Trophoblast cell (in vitro differentiated cells and primary cell): ENCODE results near the gene KRTAP10-8.
"Not testable (repeated sequence)": the region's sequence is repeated elsewhere in the genome, so short reads cannot be mapped to it uniquely, and the experiment has no call there.

Experiments used
- DNase-seq, 2 donors: peaks; one replicate each; pipeline ENCODE4 v3.0.0-alpha.2; 2016
- H2AFZ ChIP-seq: 2 replicates; pipeline ENCODE4 v1.6.1; 2013; ENCODE audit warnings: low read length, moderate library complexity, mild to moderate bottlenecking; ENCODE audit not compliant: insufficient read depth, poor library complexity
- H2AK5ac ChIP-seq: 2 replicates; pipeline ENCODE4 v1.6.1; 2013; ENCODE audit warnings: mild to moderate bottlenecking, low read length
- H2BK120ac ChIP-seq: 2 replicates; pipeline ENCODE4 v1.6.1; 2013; ENCODE audit warnings: low read length, mild to moderate bottlenecking, moderate library complexity; ENCODE audit not compliant: insufficient read depth, poor library complexity
- H2BK12ac ChIP-seq: 2 replicates; pipeline ENCODE4 v1.6.1; 2013; ENCODE audit warnings: mild to moderate bottlenecking, low read length, moderate library complexity
- H2BK5ac ChIP-seq: 2 replicates; pipeline ENCODE4 v1.6.1; 2013; ENCODE audit warnings: low read length, low read depth, moderate library complexity, mild to moderate bottlenecking; ENCODE audit not compliant: poor library complexity
- H3K14ac ChIP-seq: 2 replicates; pipeline ENCODE4 v1.6.1; 2013; ENCODE audit warnings: mild to moderate bottlenecking, low read length
- H3K18ac ChIP-seq: 2 replicates; pipeline ENCODE4 v1.6.1; 2013; ENCODE audit warnings: mild to moderate bottlenecking, low read length
- H3K23ac ChIP-seq: 2 replicates; pipeline ENCODE4 v1.6.1; 2013; ENCODE audit warnings: low read length
- H3K27ac ChIP-seq: 2 replicates; pipeline ENCODE4 v1.5.1; 2013; ENCODE audit warnings: low read depth, mild to moderate bottlenecking, inconsistent platforms, low read length, moderate library complexity
- H3K27me3 ChIP-seq: 2 replicates; pipeline ENCODE4 v1.6.1; 2013; ENCODE audit warnings: inconsistent platforms, mild to moderate bottlenecking, low read length, moderate library complexity; ENCODE audit not compliant: insufficient read depth
- H3K36me3 ChIP-seq, 2 experiments: 1 replicate in 1 of 2; 2 replicates in 1 of 2; pipeline ENCODE4 v1.6.1; 2013; ENCODE audit warnings: low read length in 2 of 2, mild to moderate bottlenecking in 2 of 2, moderate library complexity in 1 of 2; ENCODE audit not compliant: insufficient read depth in 2 of 2, control insufficient read depth in 1 of 2
- H3K4ac ChIP-seq: 2 replicates; pipeline ENCODE4 v1.6.1; 2013; ENCODE audit warnings: low read depth, mild to moderate bottlenecking, low read length, moderate library complexity
- H3K4me1 ChIP-seq, 2 experiments: 1 replicate in 1 of 2; 2 replicates in 1 of 2; pipeline ENCODE4 v1.6.1; 2013; ENCODE audit warnings: low read length in 2 of 2, mild to moderate bottlenecking in 2 of 2, moderate library complexity in 1 of 2; ENCODE audit not compliant: insufficient read depth in 2 of 2, control insufficient read depth in 1 of 2
- H3K4me2 ChIP-seq: 2 replicates; pipeline ENCODE4 v1.6.1; 2013; ENCODE audit warnings: inconsistent platforms, mild to moderate bottlenecking, low read length, moderate library complexity
- H3K4me3 ChIP-seq: 2 replicates; pipeline ENCODE4 v1.5.1; 2013; ENCODE audit warnings: mild to moderate bottlenecking, low read depth, low read length, inconsistent platforms
- H3K79me1 ChIP-seq: one replicate; pipeline ENCODE4 v1.6.1; 2013; ENCODE audit warnings: low read length
- H3K79me2 ChIP-seq: 2 replicates; pipeline ENCODE4 v1.6.1; 2013; ENCODE audit warnings: low read length, mild to moderate bottlenecking; ENCODE audit not compliant: control insufficient read depth, insufficient read depth, poor library complexity
- H3K9ac ChIP-seq: 2 replicates; pipeline ENCODE4 v1.6.1; 2013; ENCODE audit warnings: mild to moderate bottlenecking, low read length
- H3K9me3 ChIP-seq: 2 replicates; pipeline ENCODE4 v1.6.1; 2013; ENCODE audit warnings: low read depth, mild to moderate bottlenecking, control low read depth, inconsistent platforms, low read length; ENCODE audit not compliant: insufficient read depth
- H4K12ac ChIP-seq: 2 replicates; pipeline ENCODE4 v1.6.1; 2013; ENCODE audit warnings: low read depth, mild to moderate bottlenecking, low read length, moderate library complexity
- H4K8ac ChIP-seq: 2 replicates; pipeline ENCODE4 v1.6.1; 2013; ENCODE audit warnings: low read depth, mild to moderate bottlenecking, low read length, moderate library complexity
- H4K91ac ChIP-seq: one replicate; pipeline ENCODE4 v1.6.1; 2013; ENCODE audit warnings: low read depth, mild to moderate bottlenecking, low read length, moderate library complexity
- WGBS: extraction: QIAGEN DNeasy Blood & Tissue Kit; methylation state at CpG from one replicate; pipeline ENCODE4 v1.1.7; 2013; ENCODE audit warnings: missing lambda C conversion rate; ENCODE audit not compliant: insufficient read length, insufficient coverage; ENCODE audit errors: extremely low coverage; 5-methylcytosine and 5-hydroxymethylcytosine counted together

Gene KRTAP10-8

DNA sequence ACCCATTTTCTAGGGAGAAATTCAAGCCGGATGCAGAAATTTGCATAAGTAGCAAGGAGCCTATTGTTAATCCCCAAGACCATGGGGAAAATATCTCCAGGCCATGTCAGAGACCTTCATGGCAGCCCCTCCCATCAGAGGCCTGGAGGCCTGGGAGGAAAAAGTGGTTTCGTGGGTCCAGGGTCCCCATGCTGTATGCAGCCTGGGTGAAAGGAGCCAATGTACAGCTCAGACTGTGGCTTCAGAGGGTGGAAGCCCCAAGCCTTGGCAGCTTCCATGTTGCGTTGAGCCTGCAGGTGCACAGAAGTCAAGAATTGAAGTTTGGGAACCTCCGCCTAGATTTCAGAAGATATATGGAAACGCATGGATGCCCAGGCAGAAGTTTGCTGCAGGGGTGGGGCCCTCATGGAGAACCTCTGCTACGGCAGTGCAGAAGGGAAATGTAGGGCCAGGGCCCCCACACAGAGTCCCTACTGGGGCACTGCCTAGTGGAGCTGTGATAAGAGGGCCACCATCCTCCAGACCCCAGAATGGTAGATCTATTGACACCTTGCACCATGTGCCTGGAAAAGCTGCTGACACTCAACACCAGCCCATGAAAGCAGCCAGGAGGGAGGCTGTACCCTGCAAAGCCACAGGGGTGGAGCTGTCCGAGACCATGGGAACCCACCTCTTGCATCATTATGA, 1.6 kb upstream of the KRTAP10-8 start:
- not testable (repeated sequence) for H2BK12ac ChIP-seq, H4K12ac ChIP-seq, H3K79me1 ChIP-seq, DNase-seq, H2AFZ ChIP-seq, H3K4me2 ChIP-seq, H3K4me3 ChIP-seq, H3K18ac ChIP-seq, H3K36me3 ChIP-seq, H2BK120ac ChIP-seq, H3K23ac ChIP-seq, H3K14ac ChIP-seq, H3K79me2 ChIP-seq, H3K4me1 ChIP-seq, H3K9ac ChIP-seq, H4K8ac ChIP-seq, H2AK5ac ChIP-seq, H3K27me3 ChIP-seq, H2BK5ac ChIP-seq, H3K27ac ChIP-seq, H4K91ac ChIP-seq, H3K4ac ChIP-seq
- WGBS, result no CpG with 5 or more reads among the region's 7 CpGs
- peaks cover 20% of the 10 kb centered on the region for H3K9me3 ChIP-seq

DNA sequence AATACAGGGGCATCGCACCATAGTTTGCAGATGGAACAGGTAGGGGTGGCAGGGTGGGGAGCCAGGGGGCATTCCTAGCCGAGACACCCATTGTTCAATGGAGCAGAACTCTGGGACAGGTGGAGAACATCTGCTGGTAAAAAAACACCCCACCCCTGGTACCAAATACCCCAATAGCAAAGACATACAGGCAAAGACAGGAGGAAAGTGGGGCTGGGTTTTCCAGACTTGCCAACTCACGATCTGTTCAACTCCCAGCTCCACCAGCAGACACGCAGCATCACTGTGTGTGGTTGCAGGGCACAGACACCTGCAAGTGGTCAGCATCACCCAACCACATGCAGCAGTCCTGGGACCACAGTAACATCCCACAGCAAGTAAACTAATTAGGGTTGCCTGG, 328 bp upstream of the KRTAP10-8 start:
- H2AK5ac ChIP-seq, result no peak overlapping the region
- H3K36me3 ChIP-seq, result no peaks in the 10 kb centered on the region
- no peak overlapping the region for H3K27ac ChIP-seq
- no peak overlapping the region for H2AFZ ChIP-seq
- no peaks in the 10 kb centered on the region for H3K79me2 ChIP-seq
- no peaks in the 10 kb centered on the region for H3K79me1 ChIP-seq
- H3K23ac ChIP-seq, result no peak overlapping the region
- no peak overlapping the region for H2BK12ac ChIP-seq
- H3K18ac ChIP-seq, result no peak overlapping the region
- H3K4me3 ChIP-seq, result no peak overlapping the region
- no peak overlapping the region for H4K12ac ChIP-seq
- no peaks in the 10 kb centered on the region for H3K4me1 ChIP-seq
- no peak for DNase-seq
- WGBS, result no CpG with 5 or more reads among the region's 4 CpGs
- no peak overlapping the region for H2BK120ac ChIP-seq
- H3K9ac ChIP-seq, result no peak overlapping the region
- H3K9me3 ChIP-seq, result peaks cover 26% of the 10 kb centered on the region
- no peak overlapping the region for H2BK5ac ChIP-seq
- H3K27me3 ChIP-seq, result no peaks in the 10 kb centered on the region
- no peak overlapping the region for H3K4ac ChIP-seq
- no peak overlapping the region for H4K8ac ChIP-seq
- H3K14ac ChIP-seq, result no peak overlapping the region
- no peak overlapping the region for H4K91ac ChIP-seq
- H3K4me2 ChIP-seq, result no peak overlapping the region

DNA sequence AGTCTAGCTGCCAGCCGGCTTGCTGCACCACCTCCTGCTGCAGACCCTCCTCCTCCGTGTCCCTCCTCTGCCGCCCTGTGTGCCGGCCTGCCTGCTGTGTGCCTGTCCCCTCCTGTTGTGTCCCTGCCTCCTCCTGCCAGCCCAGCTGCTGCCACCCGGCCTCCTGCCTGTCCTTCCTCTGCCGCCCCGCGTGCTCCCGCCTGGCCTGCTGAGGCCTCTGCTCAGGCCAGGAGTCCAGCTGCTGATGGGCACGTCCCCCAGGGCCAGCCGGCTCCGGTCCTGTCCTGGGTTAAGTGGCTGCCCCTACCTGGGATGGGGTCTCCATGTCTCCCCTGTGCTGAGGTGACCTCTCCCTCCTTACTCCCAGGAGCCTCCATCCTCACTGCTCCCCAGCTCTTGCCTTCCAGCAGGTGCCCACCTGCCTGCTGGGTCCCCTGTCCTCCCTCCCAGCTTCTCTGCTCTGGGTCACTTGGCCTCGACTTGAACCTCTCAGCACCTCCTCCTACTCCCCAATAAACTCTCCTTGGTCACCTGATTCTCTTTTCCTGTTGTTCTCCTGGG, 870 bp downstream of the KRTAP10-8 start:
- no peak overlapping the region for H3K9ac ChIP-seq
- no peaks in the 10 kb centered on the region for H3K36me3 ChIP-seq
- H4K91ac ChIP-seq, result no peak overlapping the region
- H3K27me3 ChIP-seq, result no peaks in the 10 kb centered on the region
- no peak overlapping the region for H3K27ac ChIP-seq
- H3K4me2 ChIP-seq, result no peak overlapping the region
- H2BK120ac ChIP-seq, result no peak overlapping the region
- peak overlapping the region; percentile 28 for H3K4me3 ChIP-seq
- no peak overlapping the region for H2AFZ ChIP-seq
- no peak for DNase-seq
- H3K14ac ChIP-seq, result no peak overlapping the region
- no peak overlapping the region for H3K4ac ChIP-seq
- H3K4me1 ChIP-seq, result no peaks in the 10 kb centered on the region
- H3K9me3 ChIP-seq, result peaks cover 26% of the 10 kb centered on the region
- no peak overlapping the region for H4K8ac ChIP-seq
- no peaks in the 10 kb centered on the region for H3K79me1 ChIP-seq
- no peak overlapping the region for H2AK5ac ChIP-seq
- no peak overlapping the region for H4K12ac ChIP-seq
- no peaks in the 10 kb centered on the region for H3K79me2 ChIP-seq
- no peak overlapping the region for H2BK12ac ChIP-seq
- no peak overlapping the region for H3K18ac ChIP-seq
- no CpG with 5 or more reads among the region's 13 CpGs for WGBS
- H2BK5ac ChIP-seq, result no peak overlapping the region
- no peak overlapping the region for H3K23ac ChIP-seq

DNA sequence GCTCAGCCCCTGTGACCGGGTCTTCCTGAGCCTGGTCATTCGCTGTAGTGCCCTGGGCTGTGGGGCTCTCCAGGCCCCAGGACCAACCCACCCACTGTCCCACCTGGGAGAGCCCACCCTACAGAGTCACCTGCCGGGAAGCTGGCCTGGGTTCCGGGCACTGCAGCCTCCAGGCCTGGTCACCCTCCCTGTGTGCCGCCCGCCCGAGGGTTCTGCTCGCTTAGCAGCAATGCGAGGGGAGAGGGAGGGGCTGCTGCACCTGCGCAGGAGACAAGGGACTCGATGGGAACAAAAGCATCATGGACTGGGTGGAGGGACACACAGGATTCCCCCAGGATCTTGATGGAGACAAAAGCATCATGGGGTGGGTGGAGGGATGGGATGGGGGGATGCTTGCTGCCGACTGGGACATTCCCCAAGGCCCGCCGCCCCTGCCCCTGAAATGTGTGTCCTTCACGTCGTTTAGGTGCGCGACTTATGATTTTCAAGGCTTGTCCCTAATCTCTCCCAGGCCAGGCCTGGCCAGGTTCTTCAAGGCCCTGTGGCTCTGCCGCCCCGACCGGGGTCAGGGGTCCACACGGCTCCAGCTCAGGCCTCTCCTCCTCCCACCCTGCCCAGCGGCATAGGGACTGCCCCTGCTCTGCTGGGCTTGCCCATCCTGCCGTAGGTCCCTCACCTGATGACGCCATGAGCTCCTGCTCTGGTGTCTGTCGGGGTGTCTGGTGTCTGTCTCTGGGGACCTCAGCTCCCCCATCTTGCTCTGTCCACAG, 1.7 kb downstream of the KRTAP10-8 start:
- H4K12ac ChIP-seq, result no peak overlapping the region
- H3K9ac ChIP-seq, result no peak overlapping the region
- no peak overlapping the region for H2BK5ac ChIP-seq
- no peak overlapping the region for H4K8ac ChIP-seq
- no peak for DNase-seq
- no peaks in the 10 kb centered on the region for H3K36me3 ChIP-seq
- no peaks in the 10 kb centered on the region for H3K4me1 ChIP-seq
- H3K18ac ChIP-seq, result no peak overlapping the region
- no peak overlapping the region for H2BK120ac ChIP-seq
- H3K27ac ChIP-seq, result no peak overlapping the region
- H3K79me2 ChIP-seq, result no peaks in the 10 kb centered on the region
- no CpG with 5 or more reads among the region's 26 CpGs for WGBS
- no peak overlapping the region for H3K4me2 ChIP-seq
- no peaks in the 10 kb centered on the region for H3K27me3 ChIP-seq
- H2BK12ac ChIP-seq, result no peak overlapping the region
- no peak overlapping the region for H3K14ac ChIP-seq
- no peak overlapping the region for H3K23ac ChIP-seq
- no peak overlapping the region for H3K4ac ChIP-seq
- H2AK5ac ChIP-seq, result no peak overlapping the region
- no peaks in the 10 kb centered on the region for H3K79me1 ChIP-seq
- no peak overlapping the region for H4K91ac ChIP-seq
- no peak overlapping the region for H3K4me3 ChIP-seq
- no peak overlapping the region for H2AFZ ChIP-seq
- peaks cover 26% of the 10 kb centered on the region for H3K9me3 ChIP-seq
